NT2/D1 (cell line): ENCODE results near the gene ADAMTS2.

Source experiments
- DNase-seq: peaks from one replicate; pipeline ENCODE4 v3.0.0-alpha.2; 2011; ENCODE audit warnings: low read depth, low spot score
- H3K27me3 ChIP-seq: 2 replicates; pipeline ENCODE4 v1.6.0; 2011; ENCODE audit warnings: mild to moderate bottlenecking; ENCODE audit not compliant: insufficient read length, insufficient read depth
- H3K36me3 ChIP-seq: 2 replicates; pipeline ENCODE4 v1.6.1; 2011; ENCODE audit warnings: mild to moderate bottlenecking, low read length, mixed read lengths; ENCODE audit not compliant: insufficient read depth, insufficient read length
- H3K4me1 ChIP-seq: 2 replicates; pipeline ENCODE4 v1.5.1; 2011; ENCODE audit not compliant: insufficient read depth, insufficient read length
- H3K4me3 ChIP-seq: 2 replicates; pipeline ENCODE4 v1.5.1; 2011; ENCODE audit warnings: low read depth; ENCODE audit not compliant: insufficient read length
- H3K9ac ChIP-seq: 2 replicates; pipeline ENCODE4 v1.6.0; 2011; ENCODE audit warnings: low read depth; ENCODE audit not compliant: insufficient read length
- H3K9me3 ChIP-seq: 2 replicates; pipeline ENCODE4 v1.5.1; 2011; ENCODE audit warnings: mild to moderate bottlenecking, low read length; ENCODE audit not compliant: insufficient read depth
- SUZ12 ChIP-seq: IDR thresholded peaks from 2 replicates; pipeline ENCODE4 v1.6.1; 2011; ENCODE audit not compliant: insufficient read length, insufficient read depth; ENCODE audit errors: extremely low read depth
- YY1 ChIP-seq: IDR thresholded peaks from 2 replicates; pipeline ENCODE4 v1.6.1; 2011; ENCODE audit not compliant: insufficient read length, insufficient read depth
- ZNF274 ChIP-seq: IDR thresholded peaks from 2 replicates; pipeline ENCODE4 v1.6.1; 2011; ENCODE audit warnings: mild to moderate bottlenecking, low read depth, low read length

The ADAMTS2 gene

DNA sequence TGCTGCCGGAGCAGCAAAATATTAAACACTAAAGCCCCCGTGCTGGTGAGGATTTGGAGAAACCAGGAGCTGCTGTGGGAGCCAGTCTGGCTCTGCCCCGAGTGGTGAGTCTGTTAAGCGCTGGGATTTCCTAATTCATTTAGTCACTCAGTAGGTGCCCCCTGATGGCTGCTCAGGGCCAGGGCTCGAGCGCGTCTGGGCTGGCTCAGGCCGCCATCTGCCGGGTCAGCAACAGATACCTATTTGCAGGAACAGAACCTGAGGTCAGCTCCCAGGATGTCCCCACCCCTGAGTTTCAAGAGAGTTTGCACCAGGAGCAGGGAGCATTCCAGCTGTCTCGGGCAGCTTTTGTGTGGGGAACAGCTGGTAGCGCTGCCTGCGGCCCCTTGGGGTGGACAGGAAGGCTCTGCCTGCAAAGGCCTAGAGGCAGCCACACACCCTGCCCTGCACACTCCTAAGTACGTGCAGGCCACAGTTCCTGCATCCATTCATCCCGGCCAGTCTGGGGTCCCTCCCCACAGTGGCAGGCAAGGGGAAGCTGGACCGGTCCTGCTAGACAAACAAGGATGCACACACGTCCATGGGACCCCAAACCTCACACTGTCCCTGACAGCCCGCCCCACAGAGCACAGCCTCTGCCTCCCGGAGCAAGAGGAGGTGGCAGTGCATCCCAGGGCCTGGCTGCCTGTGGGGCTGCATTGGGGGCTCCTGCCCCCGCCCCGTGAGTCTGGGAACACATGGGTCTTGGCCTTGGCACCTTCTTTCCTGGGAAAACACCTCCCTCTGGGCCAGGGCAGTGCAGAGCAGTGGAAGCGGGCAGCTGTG is 83.7 kb downstream of the ADAMTS2 start:
- H3K27me3 ChIP-seq, result no peaks in the 10 kb centered on the region
- H3K9ac ChIP-seq, result no peak overlapping the region
- H3K9me3 ChIP-seq, result no peaks in the 10 kb centered on the region
- no peak overlapping the region for H3K4me3 ChIP-seq
- H3K4me1 ChIP-seq, result peaks cover 23% of the 10 kb centered on the region
- H3K36me3 ChIP-seq, result no peaks in the 10 kb centered on the region
- TF ChIP-seq SUZ12, result no peak
- TF ChIP-seq YY1, result no peak
- TF ChIP-seq ZNF274, result no peak
- peak; percentile 72 for DNase-seq

- Histone ChIP-seq H3K4me3 (no peak overlapping the region), H3K9ac (no peak overlapping the region), H3K27me3 (no peaks in the 10 kb centered on the region), H3K4me1 (peaks cover 13% of the 10 kb centered on the region), H3K9me3 (no peaks in the 10 kb centered on the region), H3K36me3 (no peaks in the 10 kb centered on the region)
- no peak for DNase-seq
- no peak for TF ChIP-seq YY1
- TF ChIP-seq ZNF274, result no peak
- TF ChIP-seq SUZ12, result no peak
Measured at GRCh38 chr5:179260324-179261070, 84.8 kb downstream of the ADAMTS2 start.

DNA sequence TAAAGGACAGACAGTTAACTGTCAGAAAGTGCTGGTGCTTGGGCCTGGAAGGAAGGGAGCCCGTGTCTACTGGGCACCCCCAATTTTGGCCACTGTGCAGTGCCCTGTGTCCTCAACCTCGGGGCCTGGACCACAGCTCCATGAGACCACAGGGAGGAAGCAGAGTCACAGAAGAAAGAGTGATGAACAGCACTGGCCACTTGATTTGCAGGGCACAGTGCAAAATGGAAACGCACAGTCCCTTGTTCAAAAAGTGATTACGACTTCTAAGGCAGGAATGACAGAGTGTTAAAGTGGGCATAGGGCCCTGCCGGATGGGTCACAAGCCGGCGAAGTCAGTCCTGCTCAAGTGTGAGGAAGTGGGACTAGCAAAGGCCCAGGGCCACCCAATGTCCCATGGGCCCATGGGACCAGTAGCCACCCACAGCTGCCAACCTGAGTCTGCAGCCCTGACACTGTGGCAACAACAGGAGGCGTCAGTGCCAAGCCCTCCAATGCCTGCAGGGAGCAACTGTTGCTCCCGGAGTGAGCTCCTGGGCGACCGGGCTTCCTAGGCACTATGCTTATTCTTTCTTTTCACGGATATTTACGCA is 85.4 kb downstream of the ADAMTS2 start:
- Histone ChIP-seq H3K4me3 (no peak overlapping the region), H3K9me3 (no peaks in the 10 kb centered on the region), H3K4me1 (peaks cover 6% of the 10 kb centered on the region), H3K9ac (no peak overlapping the region), H3K36me3 (no peaks in the 10 kb centered on the region), H3K27me3 (no peaks in the 10 kb centered on the region)
- no peak for DNase-seq
- TF ChIP-seq ZNF274 (no peak), SUZ12 (no peak), YY1 (no peak)

- Histone ChIP-seq H3K9me3 (no peaks in the 10 kb centered on the region), H3K36me3 (no peaks in the 10 kb centered on the region), H3K4me1 (peaks cover 5% of the 10 kb centered on the region), H3K27me3 (no peaks in the 10 kb centered on the region), H3K4me3 (no peak overlapping the region), H3K9ac (peak overlapping the region; percentile 50)
- DNase-seq, result no peak
- TF ChIP-seq SUZ12 (no peak), ZNF274 (no peak), YY1 (no peak)
Measured at GRCh38 chr5:179258922-179259730, 86.1 kb downstream of the ADAMTS2 start.

DNA sequence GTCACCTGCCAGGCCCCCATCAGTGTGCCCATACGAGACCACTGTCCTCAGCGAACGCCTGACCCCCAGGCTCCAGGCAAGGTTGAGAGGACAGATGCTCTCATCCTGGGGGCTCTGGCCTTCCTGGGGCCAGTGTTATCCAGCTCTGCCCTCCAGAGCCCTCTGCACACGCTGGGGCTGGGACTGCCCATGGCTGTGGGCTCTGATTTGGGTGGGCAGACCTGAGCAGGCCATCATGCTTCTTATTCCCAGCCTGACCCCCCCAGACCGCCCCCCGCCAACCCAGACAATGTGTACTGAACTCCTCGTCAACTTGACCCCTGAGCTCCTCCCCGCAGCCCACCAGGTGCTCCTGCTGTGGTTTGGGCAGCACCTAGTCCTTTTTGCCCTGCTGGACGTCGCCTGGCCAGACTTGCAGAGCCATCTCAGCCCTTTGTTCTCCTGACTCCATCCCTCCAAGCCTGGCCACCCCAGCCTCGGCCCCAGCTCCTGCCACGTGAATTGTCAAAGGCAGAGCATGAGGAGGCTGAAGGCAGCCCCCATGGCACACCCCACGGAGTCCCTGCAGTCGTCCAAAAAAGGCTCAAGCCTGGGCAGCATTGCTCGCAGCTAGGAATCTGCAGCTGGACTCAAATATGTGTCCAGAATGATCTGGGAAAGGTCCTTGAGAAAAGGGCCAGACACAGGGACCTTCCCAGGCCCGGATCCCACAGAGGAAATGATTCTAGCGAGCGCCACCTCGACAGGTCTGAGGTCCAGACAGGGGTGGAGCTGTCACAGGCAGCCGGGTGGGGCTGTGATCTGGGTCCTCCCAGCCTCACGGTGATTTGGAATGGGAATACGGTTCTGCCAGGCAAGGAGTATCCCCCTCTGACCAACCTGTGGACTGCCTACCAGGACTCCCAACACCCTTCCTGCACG is 87.0 kb downstream of the ADAMTS2 start:
- Histone ChIP-seq H3K9ac (peak overlapping the region; percentile 50), H3K4me1 (peaks cover 5% of the 10 kb centered on the region), H3K4me3 (no peak overlapping the region), H3K9me3 (no peaks in the 10 kb centered on the region), H3K27me3 (no peaks in the 10 kb centered on the region), H3K36me3 (no peaks in the 10 kb centered on the region)
- no peak for DNase-seq
- TF ChIP-seq SUZ12, result no peak
- TF ChIP-seq YY1, result no peak
- no peak for TF ChIP-seq ZNF274

GRCh38 chr5:179257176-179257682 is 88.0 kb downstream of the ADAMTS2 start:
- Histone ChIP-seq H3K9ac (no peak overlapping the region), H3K27me3 (no peaks in the 10 kb centered on the region), H3K4me3 (no peak overlapping the region), H3K36me3 (no peaks in the 10 kb centered on the region), H3K9me3 (no peaks in the 10 kb centered on the region), H3K4me1 (peaks cover 5% of the 10 kb centered on the region)
- no peak for TF ChIP-seq SUZ12
- no peak for TF ChIP-seq YY1
- no peak for TF ChIP-seq ZNF274
- DNase-seq, result no peak
